Suprapubic skin (tissue), 4 donors: ENCODE data around the gene TBC1D13.

Experiments
- EP300 ChIP-seq: sonication (generic); formaldehyde crosslinking; IDR thresholded peaks from one replicate; pipeline ENCODE4 v1.6.1; 2017; ENCODE audit warnings: antibody characterized with exemption
- POLR2A ChIP-seq, 2 donors: fragments of 450-650 bp; IDR thresholded peaks; one replicate each; pipeline ENCODE4 v1.6.1; 2017; ENCODE audit warnings: antibody characterized with exemption in 2 of 2, mild to moderate bottlenecking in 2 of 2, moderate library complexity in 2 of 2
- POLR2AphosphoS5 ChIP-seq, 3 donors: sonication (generic); formaldehyde crosslinking; IDR thresholded peaks; one replicate each; pipeline ENCODE4 v1.6.1; 2017; ENCODE audit warnings: antibody characterized with exemption in 3 of 3
- TF ChIP-seq, protein P1 (sequence below), 2 donors: fragments of 200-600 bp in 1 of 2; fragments of 450-650 bp in 1 of 2; sonication (generic) in 1 of 2; IDR thresholded peaks; one replicate each; pipeline ENCODE4 v1.5.1; 2016 to 2019; ENCODE audit warnings: antibody characterized with exemption in 2 of 2, mild to moderate bottlenecking in 1 of 2, moderate library complexity in 1 of 2

DNA sequence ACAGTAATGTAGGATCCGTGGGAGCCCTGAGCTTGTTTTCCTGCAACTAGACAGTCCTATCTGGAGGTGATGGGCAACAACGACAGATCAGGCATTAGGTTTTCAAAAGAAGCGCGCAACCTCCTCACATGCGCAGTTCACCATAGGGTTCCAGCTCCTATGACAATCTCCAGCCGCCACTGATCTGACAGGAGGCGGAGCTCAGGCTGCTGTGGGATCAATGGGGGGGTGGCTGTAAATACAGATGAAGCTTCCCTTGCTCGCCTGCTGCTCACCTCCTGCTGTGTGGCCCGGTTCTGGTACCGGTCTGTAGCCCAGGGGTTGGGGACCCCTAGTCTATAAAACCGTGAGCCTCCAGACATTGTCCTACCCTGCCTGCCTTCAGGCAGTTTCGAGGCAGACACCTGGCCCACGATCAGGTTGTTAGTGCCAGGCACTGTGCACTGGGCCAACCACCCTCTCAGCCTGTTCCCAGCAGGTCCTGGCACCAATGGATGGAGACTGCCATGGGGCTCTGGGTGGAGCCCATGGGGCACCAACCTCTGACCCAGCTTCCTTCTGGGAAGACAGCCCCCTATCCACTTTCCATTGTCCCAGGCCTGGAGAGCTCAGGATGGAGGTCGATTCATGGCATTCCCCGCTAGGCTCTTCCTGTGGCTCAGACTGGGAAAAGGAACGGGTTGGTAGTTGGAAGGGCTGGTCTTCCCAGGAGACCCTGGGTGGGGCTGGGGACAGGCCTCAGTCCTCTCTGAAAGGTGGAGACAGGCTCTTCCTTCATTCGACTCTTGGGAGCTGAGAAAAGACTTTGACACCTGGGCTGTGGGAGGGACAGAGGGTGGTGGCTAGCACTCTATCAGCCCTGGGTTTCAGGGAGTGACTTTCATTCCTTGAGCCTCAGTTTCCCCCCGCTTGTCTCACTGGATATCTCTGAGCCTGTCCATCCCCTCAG is 32.9 kb downstream of the TBC1D13 start:
- TF ChIP-seq, protein P1, sequence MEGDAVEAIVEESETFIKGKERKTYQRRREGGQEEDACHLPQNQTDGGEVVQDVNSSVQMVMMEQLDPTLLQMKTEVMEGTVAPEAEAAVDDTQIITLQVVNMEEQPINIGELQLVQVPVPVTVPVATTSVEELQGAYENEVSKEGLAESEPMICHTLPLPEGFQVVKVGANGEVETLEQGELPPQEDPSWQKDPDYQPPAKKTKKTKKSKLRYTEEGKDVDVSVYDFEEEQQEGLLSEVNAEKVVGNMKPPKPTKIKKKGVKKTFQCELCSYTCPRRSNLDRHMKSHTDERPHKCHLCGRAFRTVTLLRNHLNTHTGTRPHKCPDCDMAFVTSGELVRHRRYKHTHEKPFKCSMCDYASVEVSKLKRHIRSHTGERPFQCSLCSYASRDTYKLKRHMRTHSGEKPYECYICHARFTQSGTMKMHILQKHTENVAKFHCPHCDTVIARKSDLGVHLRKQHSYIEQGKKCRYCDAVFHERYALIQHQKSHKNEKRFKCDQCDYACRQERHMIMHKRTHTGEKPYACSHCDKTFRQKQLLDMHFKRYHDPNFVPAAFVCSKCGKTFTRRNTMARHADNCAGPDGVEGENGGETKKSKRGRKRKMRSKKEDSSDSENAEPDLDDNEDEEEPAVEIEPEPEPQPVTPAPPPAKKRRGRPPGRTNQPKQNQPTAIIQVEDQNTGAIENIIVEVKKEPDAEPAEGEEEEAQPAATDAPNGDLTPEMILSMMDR (IDR thresholded peaks at IDR 0.05), result no peak
- no peak for TF ChIP-seq POLR2A (IDR thresholded peaks at IDR 0.05)
- TF ChIP-seq POLR2AphosphoS5 (IDR thresholded peaks at IDR 0.05), result no peak
- no peak for TF ChIP-seq EP300
